ENCODE measurements around the gene MRS2. TPM values are rescaled to one million over a fixed set of nuclear protein-coding genes. Genes with fewer than 3 reads are reported as not detected.

The MRS2 gene
- polyA plus RNA-seq, 1 experiment, result 19.9 TPM

DNA sequence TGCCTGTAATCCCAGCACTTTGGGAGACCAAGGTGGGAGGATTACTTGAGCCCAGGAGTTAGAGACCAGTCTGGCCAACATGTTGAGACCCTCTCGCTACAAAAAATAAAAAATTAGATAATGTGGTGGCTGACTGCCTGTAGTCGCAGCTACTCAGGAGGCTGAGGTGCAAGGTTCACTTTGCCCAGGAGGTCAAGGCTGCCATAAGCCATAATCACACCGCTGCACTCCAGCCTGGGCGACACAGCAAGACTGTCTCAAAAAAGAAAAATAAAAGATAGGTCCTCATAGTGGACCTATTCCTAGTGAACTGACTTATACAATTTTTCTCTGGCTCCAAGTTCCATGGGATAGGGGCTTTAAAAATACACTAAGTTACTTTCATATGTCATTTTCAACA is 41.9 kb downstream of the MRS2 start:
- H3K4me3 ChIP-seq (ENCODE audit: low read depth, low read length), result no peak overlapping the region

GRCh38 chr6:24445704-24446103 is 43.0 kb downstream of the MRS2 start:
- no peaks in the 10 kb centered on the region; the same call in 1 of the 2 replicates for H3K9me3 ChIP-seq (ENCODE audit: control insufficient read depth, insufficient read depth, low read length)
- H3K27me3 ChIP-seq (ENCODE audit: control insufficient read depth, insufficient read depth, low read length), result no peaks in the 10 kb centered on the region
- CTCF ChIA-PET, result interaction anchor here (0.5 kb wide), 1 partner anchor 76 kb away, joined by 5 read pairs; no protein-coding TSS in a partner anchor
- DNase-seq (ENCODE audit: low read depth, low spot score), result no peak
- POLR2A ChIA-PET, result no interaction called here
- no peak overlapping the region for H3K4me3 ChIP-seq (ENCODE audit: low read depth, low read length)
- H3K27ac ChIP-seq (ENCODE audit: low read depth, low read length), result no peak overlapping the region
- no peak for TF ChIP-seq CTCF (IDR thresholded peaks at IDR 0.05; ENCODE audit: low read depth, low read length)

More for the DNA sequence above, 41.9 kb downstream of the MRS2 start:
- H3K9me3 ChIP-seq (ENCODE audit: control insufficient read depth, insufficient read depth, low read length), result no peaks in the 10 kb centered on the region; the same call in 1 of the 2 replicates
- POLR2A ChIA-PET, result no interaction called here
- no peaks in the 10 kb centered on the region for H3K27me3 ChIP-seq (ENCODE audit: control insufficient read depth, insufficient read depth, low read length)
- no peak overlapping the region for H3K27ac ChIP-seq (ENCODE audit: low read depth, low read length)
- no peak for TF ChIP-seq CTCF (IDR thresholded peaks at IDR 0.05; ENCODE audit: low read depth, low read length)
- CTCF ChIA-PET, result interaction anchor here (2.3 kb wide), 1 partner anchor 14 kb away, joined by 10 read pairs; no protein-coding TSS in a partner anchor
- no peak for DNase-seq (ENCODE audit: low read depth, low spot score)

DNA sequence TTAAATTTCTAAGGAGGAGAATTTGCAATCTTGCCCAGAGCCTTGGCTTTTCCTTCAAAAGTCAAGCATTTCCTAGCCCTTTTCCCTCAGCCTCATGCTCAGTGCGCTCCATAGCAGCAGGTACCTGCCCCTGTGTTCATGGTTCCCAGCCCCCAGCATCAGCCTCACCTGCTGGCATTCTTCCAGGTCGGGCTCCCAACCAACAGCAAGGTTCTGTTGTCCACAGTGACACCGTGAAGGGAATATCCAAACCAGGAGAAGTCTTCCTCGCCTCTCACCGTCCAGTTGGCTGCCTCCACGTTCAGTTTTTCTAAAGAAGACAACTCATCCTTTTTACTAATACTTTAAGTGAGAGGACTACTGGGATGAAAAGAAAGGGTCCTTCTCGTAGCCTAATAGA is 43.9 kb downstream of the MRS2 start:
- POLR2A ChIA-PET, result no interaction called here
- Histone ChIP-seq H3K9me3 (ENCODE audit: control insufficient read depth, insufficient read depth, low read length) (no peaks in the 10 kb centered on the region; the same call in 1 of the 2 replicates), H3K4me3 (ENCODE audit: low read depth, low read length) (no peak overlapping the region), H3K27ac (ENCODE audit: low read depth, low read length) (no peak overlapping the region), H3K27me3 (ENCODE audit: control insufficient read depth, insufficient read depth, low read length) (no peaks in the 10 kb centered on the region)
- no peak for TF ChIP-seq CTCF (IDR thresholded peaks at IDR 0.05; ENCODE audit: low read depth, low read length)
- no peak for DNase-seq (ENCODE audit: low read depth, low spot score)
- CTCF ChIA-PET, result no interaction called here

DNA sequence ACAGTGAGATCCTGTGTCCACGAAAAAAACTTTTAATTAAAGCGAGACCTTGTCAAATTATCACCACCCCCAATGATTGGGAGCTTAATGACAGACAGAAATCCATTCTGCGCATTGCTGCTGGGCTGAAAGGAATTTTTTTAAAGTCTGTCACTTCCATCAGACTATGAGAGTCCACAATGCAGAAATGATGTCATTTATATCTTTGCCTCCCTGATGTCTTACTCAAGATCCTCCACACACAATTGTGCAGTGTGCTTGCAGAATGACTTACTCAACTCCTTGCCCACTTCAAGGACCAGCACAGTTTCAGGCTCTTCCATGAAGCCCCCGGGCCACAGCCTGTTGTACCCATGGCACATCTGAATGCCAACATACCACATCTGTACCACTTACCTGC is 45.7 kb downstream of the MRS2 start:
- TF ChIP-seq CTCF (IDR thresholded peaks at IDR 0.05; ENCODE audit: low read depth, low read length), result no peak
- ChIA-PET POLR2A (no interaction called here), CTCF (no interaction called here)

DNA sequence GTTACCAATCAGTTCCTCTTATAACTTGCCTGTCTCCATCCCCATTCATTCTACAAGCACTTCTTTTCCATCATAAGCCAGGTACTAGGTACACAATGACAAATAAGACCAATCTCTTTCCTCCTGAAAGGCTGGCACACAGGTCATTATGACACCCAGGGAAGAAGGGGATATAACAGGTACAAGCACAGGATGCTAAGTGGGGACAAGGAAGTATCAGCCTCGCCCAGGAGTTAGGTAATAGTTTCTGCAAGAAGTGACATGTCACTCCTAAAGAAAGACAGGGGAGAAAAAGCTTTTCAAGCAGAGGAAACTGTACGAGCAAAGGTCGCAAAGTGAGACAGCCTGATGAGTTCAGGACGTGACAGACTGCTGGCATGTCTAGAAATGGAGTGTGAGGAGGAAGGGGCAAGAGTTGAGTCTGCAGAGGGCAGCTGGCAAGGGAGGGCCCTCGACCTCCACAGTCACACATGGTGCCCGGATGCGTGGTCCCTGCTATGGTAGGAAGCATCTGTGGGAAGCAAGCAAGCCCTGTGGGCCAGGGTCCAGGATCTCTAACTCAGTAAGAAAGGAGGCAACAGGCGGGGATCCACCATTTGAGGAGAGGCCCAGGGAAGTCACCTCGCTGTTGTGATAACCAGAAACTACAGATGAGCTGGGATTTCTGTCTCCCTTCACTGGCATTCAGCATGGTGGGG is 46.2 kb downstream of the MRS2 start:
- ChIA-PET POLR2A (no interaction called here), CTCF (no interaction called here)
- DNase-seq (ENCODE audit: low read depth, low spot score), result no peak
- Histone ChIP-seq H3K27ac (ENCODE audit: low read depth, low read length) (no peak overlapping the region), H3K4me3 (ENCODE audit: low read depth, low read length) (no peak overlapping the region), H3K27me3 (ENCODE audit: control insufficient read depth, insufficient read depth, low read length) (no peaks in the 10 kb centered on the region), H3K9me3 (ENCODE audit: control insufficient read depth, insufficient read depth, low read length) (no peaks in the 10 kb centered on the region; the same call in 1 of the 2 replicates)
- TF ChIP-seq CTCF (IDR thresholded peaks at IDR 0.05; ENCODE audit: low read depth, low read length), result no peak

More for the DNA sequence above, 45.7 kb downstream of the MRS2 start:
- no peak for DNase-seq (ENCODE audit: low read depth, low spot score)
- no peak overlapping the region for H3K27ac ChIP-seq (ENCODE audit: low read depth, low read length)
- no peaks in the 10 kb centered on the region for H3K27me3 ChIP-seq (ENCODE audit: control insufficient read depth, insufficient read depth, low read length)
- H3K4me3 ChIP-seq (ENCODE audit: low read depth, low read length), result no peak overlapping the region
- H3K9me3 ChIP-seq (ENCODE audit: control insufficient read depth, insufficient read depth, low read length), result no peaks in the 10 kb centered on the region; the same call in 1 of the 2 replicates
